ENCODE data around the gene RAG1. TPM values are rescaled to one million over a fixed set of nuclear protein-coding genes. Genes with fewer than 3 reads are reported as not detected.

Gene RAG1
- polyA plus RNA-seq, 1 donor from 2014 or later, result 0.16 TPM

DNA sequence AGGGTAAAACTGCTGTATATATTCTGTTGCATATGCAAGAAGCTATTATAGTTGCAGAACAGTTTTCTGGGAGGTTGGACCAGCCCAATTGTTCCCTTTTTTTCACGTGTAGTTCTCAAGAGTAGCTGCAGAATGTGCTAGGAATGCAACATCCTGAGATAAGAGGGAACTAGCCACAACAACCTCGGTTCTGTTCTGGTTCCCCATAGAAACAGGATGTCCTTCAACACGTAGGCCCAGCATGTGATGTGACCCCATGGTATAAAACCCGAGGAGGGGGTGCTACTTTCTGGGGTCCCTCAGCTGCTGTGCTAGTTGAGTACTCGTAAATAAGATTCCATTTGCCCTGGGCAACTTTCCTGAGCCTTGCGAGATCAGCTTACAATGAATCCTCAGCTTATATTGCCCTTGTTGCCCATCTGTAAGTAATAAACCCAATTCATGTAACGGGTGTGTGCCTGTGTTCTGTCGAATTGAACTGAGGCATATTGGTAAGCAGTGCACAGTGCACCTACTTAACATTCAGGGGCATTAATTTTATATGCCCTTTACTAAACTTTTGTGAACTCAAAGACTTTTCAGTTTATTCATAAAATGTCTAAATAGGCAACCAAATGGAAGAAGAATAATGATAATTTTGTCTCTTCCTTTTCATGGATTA lies 34.7 kb upstream of the RAG1 start:
- no peaks in the 10 kb centered on the region for H3K9me3 ChIP-seq (ENCODE audit: low read length)
- no peaks in the 10 kb centered on the region for H4K20me1 ChIP-seq (ENCODE audit: insufficient read depth)
- no peaks in the 10 kb centered on the region for H3K27me3 ChIP-seq (ENCODE audit: insufficient read depth, low read depth, low read length)
- no peak overlapping the region for H2AFZ ChIP-seq (ENCODE audit: low read depth, low read length)
- no peaks in the 10 kb centered on the region for H3F3A ChIP-seq (ENCODE audit: insufficient read depth, low read length, poor library complexity, severe bottlenecking)
- no peaks in the 10 kb centered on the region for H3K79me2 ChIP-seq (replicated peaks; ENCODE audit: insufficient read depth, low read length)
- no peak overlapping the region for H3K27ac ChIP-seq (ENCODE audit: low read length)
- H3K36me3 ChIP-seq (ENCODE audit: insufficient read depth, low read length), result no peaks in the 10 kb centered on the region
- TF ChIP-seq TAF1 (IDR thresholded peaks at IDR 0.05; ENCODE audit: low read depth) (no peak), CTCF (IDR thresholded peaks at IDR 0.05; ENCODE audit: poor library complexity, severe bottlenecking) (no peak), EP300 (conservative IDR thresholded peaks at IDR 0.05; ENCODE audit: poor library complexity, severe bottlenecking) (no peak), MXI1 (conservative IDR thresholded peaks at IDR 0.05; ENCODE audit: poor library complexity, severe bottlenecking) (no peak), POLR2AphosphoS5 (IDR thresholded peaks at IDR 0.05) (no peak), SMC3 (conservative IDR thresholded peaks at IDR 0.05; ENCODE audit: poor library complexity) (no peak)
- no peak overlapping the region for H3K4me3 ChIP-seq (ENCODE audit: low read length)
- H3K4me2 ChIP-seq (ENCODE audit: low read length), result no peak overlapping the region
- no peaks in the 10 kb centered on the region for H3K9me2 ChIP-seq (ENCODE audit: insufficient read depth, low read length)
- H3K9ac ChIP-seq (ENCODE audit: low read length), result no peak overlapping the region

DNA sequence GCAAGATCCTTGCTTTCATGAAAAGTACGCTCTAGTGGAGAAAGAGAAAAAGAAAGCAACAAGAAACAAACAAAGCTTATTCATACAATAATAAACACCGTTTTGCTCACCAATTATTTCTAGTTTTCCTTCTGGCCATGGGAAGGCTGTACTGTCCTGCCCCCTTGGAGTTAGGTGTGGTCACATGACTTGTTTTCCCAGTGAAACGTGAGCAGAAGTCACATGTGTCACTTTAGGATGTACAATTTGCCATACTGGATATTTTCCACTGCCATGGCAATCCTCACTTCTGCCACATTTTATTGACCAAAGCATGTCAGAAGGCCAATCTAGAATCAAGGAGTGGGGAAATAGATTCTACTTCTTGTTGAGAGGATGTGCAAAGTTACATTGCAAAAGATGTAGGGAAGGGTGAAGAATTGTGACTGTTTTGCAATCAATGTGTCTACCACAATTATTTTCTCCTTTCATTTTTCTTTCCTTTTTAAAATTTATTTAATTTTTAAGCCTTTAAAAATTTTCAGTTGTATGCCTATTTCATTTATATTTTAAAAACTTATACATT lies 33.4 kb upstream of the RAG1 start:
- no peaks in the 10 kb centered on the region for H3F3A ChIP-seq (ENCODE audit: insufficient read depth, low read length, poor library complexity, severe bottlenecking)
- H3K36me3 ChIP-seq (ENCODE audit: insufficient read depth, low read length), result no peaks in the 10 kb centered on the region
- H4K20me1 ChIP-seq (ENCODE audit: insufficient read depth), result no peaks in the 10 kb centered on the region
- no peaks in the 10 kb centered on the region for H3K9me2 ChIP-seq (ENCODE audit: insufficient read depth, low read length)
- H3K4me3 ChIP-seq (ENCODE audit: low read length), result no peak overlapping the region
- no peak overlapping the region for H3K9ac ChIP-seq (ENCODE audit: low read length)
- H3K4me2 ChIP-seq (ENCODE audit: low read length), result no peak overlapping the region
- H3K79me2 ChIP-seq (replicated peaks; ENCODE audit: insufficient read depth, low read length), result no peaks in the 10 kb centered on the region
- H3K9me3 ChIP-seq (ENCODE audit: low read length), result no peaks in the 10 kb centered on the region
- no peak overlapping the region for H3K27ac ChIP-seq (ENCODE audit: low read length)
- no peak overlapping the region for H2AFZ ChIP-seq (ENCODE audit: low read depth, low read length)
- no peak for TF ChIP-seq MXI1 (conservative IDR thresholded peaks at IDR 0.05; ENCODE audit: poor library complexity, severe bottlenecking)
- TF ChIP-seq CTCF (IDR thresholded peaks at IDR 0.05; ENCODE audit: poor library complexity, severe bottlenecking), result no peak
- no peak for TF ChIP-seq EP300 (conservative IDR thresholded peaks at IDR 0.05; ENCODE audit: poor library complexity, severe bottlenecking)
- TF ChIP-seq POLR2AphosphoS5 (IDR thresholded peaks at IDR 0.05), result no peak
- TF ChIP-seq EZH2 (IDR thresholded peaks at IDR 0.05; ENCODE audit: borderline replicate concordance, insufficient read depth, low read length, poor library complexity, severe bottlenecking), result no peak
- no peak for TF ChIP-seq SMC3 (conservative IDR thresholded peaks at IDR 0.05; ENCODE audit: poor library complexity)
- no peak for TF ChIP-seq RAD21 (conservative IDR thresholded peaks at IDR 0.05)
- TF ChIP-seq TAF1 (IDR thresholded peaks at IDR 0.05; ENCODE audit: low read depth), result no peak
- H3K27me3 ChIP-seq (ENCODE audit: insufficient read depth, low read depth, low read length), result no peaks in the 10 kb centered on the region
